Colonic mucosa (tissue), 4 donors: ENCODE results near the gene CABLES1. TPM values are rescaled to one million over a fixed set of nuclear protein-coding genes. Genes with fewer than 3 reads are reported as not detected.

ENCODE experiments used
- DNase-seq: peaks from one replicate; pipeline ENCODE4 v3.0.0-alpha.2; 2020
- H3K27ac ChIP-seq: fragments of 200-600 bp; one replicate; pipeline ENCODE4 v1.8.0; 2021
- H3K27me3 ChIP-seq: fragments of 200-600 bp; one replicate; pipeline ENCODE4 v1.8.0; 2021
- H3K36me3 ChIP-seq: fragments of 200-600 bp; one replicate; pipeline ENCODE4 v1.8.0; 2021
- H3K4me1 ChIP-seq: fragments of 200-600 bp; one replicate; pipeline ENCODE4 v1.8.0; 2021; ENCODE audit warnings: mild to moderate bottlenecking
- H3K4me3 ChIP-seq: fragments of 200-600 bp; one replicate; pipeline ENCODE4 v1.8.0; 2021
- H3K9ac ChIP-seq, 2 donors: one replicate each; pipeline ENCODE4 v1.7.0; 2013; ENCODE audit warnings: control low read depth in 2 of 2, low read depth in 2 of 2, low read length in 2 of 2
- H3K9me3 ChIP-seq: fragments of 200-600 bp; one replicate; pipeline ENCODE4 v1.8.0; 2021
- CTCF ChIP-seq: fragments of 200-600 bp; IDR thresholded peaks from one replicate; pipeline ENCODE4 v1.8.0; 2022; ENCODE audit warnings: antibody characterized with exemption, mild to moderate bottlenecking
- intact Hi-C: fragments of 100-400 bp; cut with DNase I; formaldehyde crosslinking; loops from one replicate; pipeline ENCODE4 v1.14.1; 2022
- total RNA-seq, 2 donors: library from RNA; stranded (reverse); fragmentation: NEBNext Ultra II Directional in 1 of 2; extraction: Animal tissue kit (Norgen Biotek cat#: 25700) in 1 of 2; gene quantifications; one replicate each; pipeline ENCODE4 v1.2.1, GENCODE V29; 2021
- donor health status: healthy.
- donor health status: DM: no; HTN: no; CAD: no.
- donor health status: DM: no; HTN: no; CAD: no.

Gene CABLES1
- total RNA-seq, 2 donors from 2014 or later, result 4.2 to 6.2 TPM

GRCh38 chr18:23115683-23116096, 19.6 kb upstream of the CABLES1 start:
- H3K4me1 ChIP-seq, result peaks cover 3% of the 10 kb centered on the region
- intact Hi-C loops, result no loop called here
- no peaks in the 10 kb centered on the region for H3K9me3 ChIP-seq
- DNase-seq, result no peak
- H3K36me3 ChIP-seq, result no peaks in the 10 kb centered on the region
- TF ChIP-seq CTCF, result no peak
- no peak overlapping the region for H3K9ac ChIP-seq
- H3K4me3 ChIP-seq, result no peak overlapping the region
- H3K27me3 ChIP-seq, result no peaks in the 10 kb centered on the region
- no peak overlapping the region for H3K27ac ChIP-seq

DNA sequence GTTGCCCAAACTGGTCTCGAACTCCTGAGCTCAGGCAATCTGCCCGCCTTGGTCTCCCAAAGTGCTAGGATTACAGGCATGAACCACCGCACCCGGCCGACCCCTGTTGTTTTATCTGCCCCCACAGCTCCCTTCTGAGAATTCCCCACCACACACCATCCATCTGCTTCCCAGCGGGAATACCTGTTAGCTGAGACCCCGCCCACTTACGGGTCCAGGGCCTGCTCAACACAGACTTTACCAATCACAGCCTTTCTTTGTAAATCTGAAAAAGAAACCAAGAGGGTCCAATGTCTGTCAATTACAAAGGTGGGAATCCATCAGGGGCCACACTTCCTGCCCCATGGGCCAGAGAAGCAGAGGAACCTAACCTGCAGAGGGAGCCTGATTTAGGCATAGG, 14.2 kb upstream of the CABLES1 start:
- H3K27me3 ChIP-seq, result no peaks in the 10 kb centered on the region
- DNase-seq, result no peak
- no peak overlapping the region for H3K9ac ChIP-seq
- no peaks in the 10 kb centered on the region for H3K9me3 ChIP-seq
- intact Hi-C loops, result no loop called here
- no peaks in the 10 kb centered on the region for H3K4me1 ChIP-seq
- H3K4me3 ChIP-seq, result no peak overlapping the region
- no peak for TF ChIP-seq CTCF
- H3K36me3 ChIP-seq, result no peaks in the 10 kb centered on the region
- no peak overlapping the region for H3K27ac ChIP-seq

DNA sequence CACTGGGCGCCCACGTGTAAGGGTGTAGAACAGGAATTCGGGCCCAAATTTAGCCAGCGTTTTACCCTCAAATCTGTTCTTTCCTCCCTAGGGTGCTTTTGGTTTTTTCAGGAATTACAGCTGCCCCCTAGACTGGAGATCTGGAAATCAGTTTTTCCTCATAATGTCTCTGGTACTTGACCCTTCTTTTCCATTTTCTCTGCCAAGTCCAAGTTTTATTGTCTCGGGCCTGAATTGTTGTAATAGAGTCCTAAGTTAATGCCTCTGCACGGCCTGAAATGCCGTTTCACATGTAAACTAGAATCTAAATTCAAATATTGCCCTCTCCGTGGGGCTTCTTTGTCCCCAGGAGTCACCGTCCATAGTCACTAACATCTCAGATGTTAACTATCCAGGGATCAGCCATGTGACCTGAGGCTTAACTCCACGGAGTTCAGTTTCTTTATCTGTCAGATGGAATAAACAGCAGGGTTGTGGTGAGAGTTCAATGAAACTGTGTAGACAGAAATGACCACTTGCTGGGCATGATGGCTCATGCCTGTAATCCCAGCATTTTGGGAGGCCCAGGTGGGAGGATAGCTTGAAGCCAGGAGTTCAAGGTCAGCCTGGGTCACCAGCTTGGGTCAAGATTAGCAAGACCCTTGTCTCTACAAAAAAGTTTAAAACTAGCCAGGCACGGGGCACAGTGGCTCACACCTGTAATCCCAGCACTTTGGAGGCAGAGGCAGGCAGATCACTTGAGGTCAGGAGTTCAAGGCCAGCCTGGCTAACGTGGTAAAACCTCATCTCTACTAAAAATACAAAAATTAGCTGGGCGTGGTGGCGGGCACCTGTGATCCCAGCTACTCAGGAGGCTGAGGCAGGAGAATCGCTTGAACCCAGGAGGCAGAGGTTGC, 12.7 kb upstream of the CABLES1 start:
- intact Hi-C loops, result no loop called here
- no peak overlapping the region for H3K27ac ChIP-seq
- no peak overlapping the region for H3K4me3 ChIP-seq
- H3K9me3 ChIP-seq, result no peaks in the 10 kb centered on the region
- no peaks in the 10 kb centered on the region for H3K4me1 ChIP-seq
- H3K9ac ChIP-seq, result no peak overlapping the region
- TF ChIP-seq CTCF, result no peak
- DNase-seq, result no peak
- H3K36me3 ChIP-seq, result no peaks in the 10 kb centered on the region
- no peaks in the 10 kb centered on the region for H3K27me3 ChIP-seq

- Histone ChIP-seq H3K36me3 (no peaks in the 10 kb centered on the region), H3K9me3 (no peaks in the 10 kb centered on the region), H3K27me3 (no peaks in the 10 kb centered on the region), H3K4me3 (no peak overlapping the region), H3K27ac (peak overlapping the region; percentile 41), H3K4me1 (no peaks in the 10 kb centered on the region), H3K9ac (no peak overlapping the region)
- no peak for TF ChIP-seq CTCF
- DNase-seq, result peak; percentile 60
- intact Hi-C loops, result no loop called here
Measured at GRCh38 chr18:23126376-23127056, 8.8 kb upstream of the CABLES1 start.

DNA sequence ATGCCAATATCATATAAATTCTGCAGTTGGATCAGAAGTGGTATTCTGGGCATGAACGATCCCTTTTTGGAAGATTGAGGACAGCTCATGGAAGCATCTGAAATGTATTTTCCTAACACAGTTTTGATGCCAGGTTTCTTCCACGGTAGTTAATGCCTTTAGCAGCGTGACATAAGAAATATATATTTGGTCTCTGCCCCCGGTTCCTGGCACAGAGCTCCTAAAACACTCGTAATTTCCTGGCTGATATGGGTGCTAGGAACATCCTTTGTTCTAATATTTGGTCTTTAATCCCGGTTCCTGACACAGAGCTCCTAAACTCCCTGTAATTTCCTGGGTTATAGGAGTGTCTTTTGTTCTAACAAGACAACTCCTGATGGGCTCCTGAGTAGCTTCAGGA, 8.2 kb upstream of the CABLES1 start:
- DNase-seq, result no peak
- intact Hi-C loops, result no loop called here
- Histone ChIP-seq H3K4me1 (no peaks in the 10 kb centered on the region), H3K36me3 (no peaks in the 10 kb centered on the region), H3K27me3 (no peaks in the 10 kb centered on the region), H3K9me3 (no peaks in the 10 kb centered on the region), H3K27ac (peak overlapping the region; percentile 41), H3K9ac (no peak overlapping the region), H3K4me3 (no peak overlapping the region)
- TF ChIP-seq CTCF, result no peak
